Midbrain (tissue), 1 donor: ENCODE results near the gene MET.
A peak's percentile ranks its signal among the peaks of the same experiment; 100 is the strongest.
"Not testable (repeated sequence)": the region's sequence is repeated elsewhere in the genome, so short reads cannot be mapped to it uniquely, and the experiment has no call there.

ENCODE experiments used
- DNase-seq: peaks from one replicate; lab custom pipeline; 2025; lab: John Stamatoyannopoulos, UW

MET gene

GRCh38 chr7:116809636-116810266 is 137.8 kb downstream of the MET start:
- DNase-seq, result peak; percentile 75

DNA sequence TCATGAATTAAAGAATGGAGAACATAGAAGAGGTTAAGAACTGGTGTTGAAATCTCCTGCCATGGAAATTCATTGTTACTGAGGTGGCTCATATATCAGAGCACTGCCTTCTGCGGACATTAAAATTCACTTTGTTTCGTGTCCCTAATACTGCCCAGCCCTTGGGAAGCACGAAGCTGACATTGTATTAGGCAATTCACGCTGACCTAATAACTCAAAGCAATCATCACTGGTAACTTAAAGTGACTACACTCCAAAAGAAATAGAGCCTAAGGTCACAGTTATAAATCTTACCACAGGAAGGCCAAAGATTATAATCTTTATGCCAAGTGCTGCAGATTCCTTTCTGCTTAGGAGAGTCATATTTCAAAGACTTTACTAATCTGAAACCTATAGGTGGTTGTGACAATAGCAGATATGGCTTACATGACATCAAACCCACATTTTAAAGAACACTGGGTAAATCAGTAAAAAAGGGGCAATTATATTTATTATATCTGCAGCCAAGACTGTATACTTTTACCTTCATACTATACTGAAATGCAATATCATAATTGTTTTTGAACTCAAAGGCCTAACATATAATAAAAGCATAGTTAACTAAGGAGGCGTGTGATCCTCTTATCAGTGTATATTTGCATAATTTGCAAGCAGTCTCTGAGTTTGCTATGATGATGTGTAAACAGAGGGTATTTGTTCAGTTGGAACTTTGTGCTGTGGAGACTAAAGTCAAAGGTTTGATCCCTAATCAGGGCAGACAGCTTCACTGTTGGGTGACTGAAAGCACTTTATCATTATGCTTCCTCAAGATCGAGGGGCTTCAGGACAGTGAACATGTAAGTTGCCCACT is 138.5 kb downstream of the MET start:
- no peak for DNase-seq

GRCh38 chr7:116811768-116812167 is 139.8 kb downstream of the MET start:
- DNase-seq, result no peak

DNA sequence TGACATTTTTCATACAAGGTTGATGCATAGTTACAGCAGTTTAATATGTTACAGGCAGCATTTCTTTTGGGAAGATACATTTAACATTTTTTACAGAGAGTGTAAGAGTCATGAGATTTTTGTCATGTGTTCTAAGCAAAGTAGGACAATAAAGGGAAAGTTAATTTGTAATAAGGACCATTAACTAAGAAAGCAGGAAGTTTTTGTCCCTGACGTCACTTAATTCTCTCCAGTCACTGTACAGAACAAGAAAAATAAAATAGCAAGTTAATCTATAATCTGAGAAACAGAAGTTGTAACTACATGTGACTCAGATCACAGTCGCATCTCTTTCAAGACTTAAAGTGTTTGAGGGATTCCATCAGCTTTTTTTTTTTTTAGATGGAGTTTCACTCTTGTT is 140.9 kb downstream of the MET start:
- no peak for DNase-seq

GRCh38 chr7:116813371-116813770 is 141.4 kb downstream of the MET start:
- DNase-seq, result not testable (repeated sequence)

DNA sequence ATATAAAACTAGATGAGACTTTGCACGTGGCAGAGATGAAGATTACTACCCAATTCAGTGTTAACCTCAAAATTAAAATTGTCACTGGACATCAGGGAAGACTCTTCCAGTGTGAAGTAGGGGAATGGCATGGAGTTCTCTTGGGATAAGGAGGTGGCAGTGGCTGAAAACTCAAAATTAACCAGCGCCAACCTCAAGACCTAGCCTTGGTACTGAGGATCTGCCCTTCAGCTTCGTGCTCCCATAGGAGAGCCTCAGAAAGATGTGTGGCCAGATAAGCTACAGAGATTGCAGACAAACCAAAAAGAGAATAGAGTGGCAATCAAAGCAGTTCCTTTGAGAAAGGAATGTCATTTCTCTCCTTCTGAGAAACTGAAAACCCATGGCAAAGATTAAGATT is 143.0 kb downstream of the MET start:
- no peak for DNase-seq

DNA sequence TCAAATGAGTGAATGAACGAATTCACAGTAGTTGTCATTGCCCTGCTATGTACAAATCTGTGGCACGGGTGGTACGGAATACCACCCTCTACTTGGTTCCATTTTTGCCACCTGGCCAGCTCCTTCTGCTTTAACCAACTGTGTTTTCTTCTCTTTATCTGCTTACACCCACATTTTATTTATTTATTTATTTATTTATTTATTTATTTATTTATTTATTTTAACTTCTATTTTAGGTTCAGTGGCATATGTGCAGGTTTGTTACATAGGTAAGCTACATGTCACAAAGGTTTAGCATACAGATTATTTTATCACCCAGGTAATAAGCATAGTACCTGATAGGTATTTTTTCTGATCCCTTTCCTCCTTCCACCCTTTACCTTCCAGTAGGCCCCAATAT is 148.2 kb downstream of the MET start:
- no peak for DNase-seq

GRCh38 chr7:116821647-116822046 is 149.7 kb downstream of the MET start:
- DNase-seq, result not testable (repeated sequence)

DNA sequence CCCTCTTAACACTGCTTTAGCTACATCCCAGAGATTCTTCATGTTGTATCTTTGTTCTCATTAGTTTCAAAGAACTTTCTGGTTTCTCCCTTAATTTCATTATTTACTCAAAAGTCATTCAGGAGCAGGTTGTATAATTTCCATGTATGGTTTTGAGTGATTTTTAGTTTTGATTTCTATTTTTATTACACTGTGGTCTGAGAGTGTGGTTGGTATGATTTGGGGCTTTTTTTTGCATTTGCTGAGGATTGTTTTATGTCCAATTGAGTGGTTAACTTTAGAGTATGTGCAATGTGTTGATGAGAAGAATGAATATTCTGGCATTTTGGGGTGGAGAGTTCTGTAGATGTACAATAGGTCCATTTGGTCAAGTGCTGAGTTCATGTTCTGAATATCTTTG is 152.5 kb downstream of the MET start:
- DNase-seq, result no peak

GRCh38 chr7:116828281-116828680 is 156.3 kb downstream of the MET start:
- no peak for DNase-seq

DNA sequence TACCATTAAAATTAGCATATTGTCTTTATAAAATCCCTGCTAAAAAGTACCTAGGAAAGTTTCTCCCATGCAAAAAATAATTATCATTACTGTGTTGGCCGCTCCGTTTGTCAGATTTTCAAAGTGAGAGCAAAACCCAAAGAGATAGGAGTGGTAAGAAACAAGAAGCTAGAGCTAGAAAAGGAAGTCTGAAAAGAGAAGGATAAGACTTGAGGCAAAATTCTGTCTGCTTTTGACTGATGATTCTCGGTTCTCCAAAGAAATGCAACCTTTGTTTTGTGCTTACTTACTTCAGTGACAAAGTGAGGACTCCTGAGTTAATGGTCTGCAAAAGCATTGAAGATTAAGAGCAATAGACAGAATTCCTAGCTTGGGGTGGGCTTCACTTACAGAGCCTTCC is 157.0 kb downstream of the MET start:
- DNase-seq, result no peak

GRCh38 chr7:116829493-116829892 is 157.5 kb downstream of the MET start:
- DNase-seq, result no peak

GRCh38 chr7:116832692-116833091 is 160.7 kb downstream of the MET start:
- DNase-seq, result no peak

DNA sequence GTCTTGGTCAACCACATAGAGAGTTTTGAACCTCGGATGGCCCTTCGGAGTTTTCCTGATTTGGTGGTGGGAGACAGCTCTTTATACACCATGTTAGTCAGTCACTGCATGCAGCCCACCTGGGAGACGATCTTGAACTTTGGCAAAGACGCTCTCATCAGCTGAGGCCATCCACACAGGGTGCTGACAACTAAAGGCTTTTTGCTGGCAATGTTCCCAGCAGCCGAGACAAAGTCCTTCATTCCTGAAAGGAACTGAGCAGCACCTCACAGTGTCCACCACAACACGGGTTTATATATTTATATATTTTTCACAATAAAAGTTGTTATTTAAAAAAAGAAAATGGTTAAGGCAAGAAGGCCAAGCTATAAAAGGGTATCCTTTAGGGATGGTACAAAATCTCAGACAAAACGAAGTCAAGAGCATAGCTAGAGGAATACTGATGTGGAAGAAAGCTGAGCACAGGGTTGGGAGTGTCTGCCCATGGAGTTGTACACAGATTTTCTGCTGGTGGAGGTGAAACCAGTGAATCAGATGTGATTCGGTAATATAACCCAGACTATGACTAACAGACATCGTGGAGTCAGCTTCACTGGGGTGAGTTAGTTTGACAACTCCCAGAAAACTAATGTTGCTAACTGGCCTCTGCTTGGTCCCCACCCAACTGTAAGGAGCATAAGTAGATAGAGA is 163.0 kb downstream of the MET start:
- DNase-seq, result no peak

- no peak for DNase-seq
Observed at GRCh38 chr7:116836048-116836447, 164.1 kb downstream of the MET start.

GRCh38 chr7:116836911-116837310 is 164.9 kb downstream of the MET start:
- no peak for DNase-seq

- no peak for DNase-seq
Observed at GRCh38 chr7:116837586-116837985, 165.6 kb downstream of the MET start.

DNA sequence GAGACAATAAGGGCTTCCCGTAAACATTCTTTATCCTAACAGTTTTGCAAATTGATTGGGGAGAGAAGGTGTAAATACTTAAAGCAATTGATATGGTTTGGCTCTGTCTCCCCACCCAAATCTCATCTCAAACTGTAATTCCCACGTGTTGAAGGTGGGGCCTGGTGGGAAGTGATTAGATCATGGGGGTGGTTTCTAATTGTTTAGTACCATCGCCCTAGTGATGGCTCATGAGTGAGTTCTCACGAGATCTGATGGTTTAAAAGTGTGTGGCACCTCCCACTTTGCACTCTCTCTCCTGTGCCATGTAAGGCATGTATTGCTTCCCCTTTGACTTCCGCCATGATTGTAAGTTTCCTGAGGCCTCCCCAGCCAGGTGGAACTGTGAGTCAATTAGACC is 168.3 kb downstream of the MET start:
- no peak for DNase-seq

- no peak for DNase-seq
Observed at GRCh38 chr7:116842371-116842770, 170.4 kb downstream of the MET start.

- no peak for DNase-seq
Observed at GRCh38 chr7:116843378-116843777, 171.4 kb downstream of the MET start.
